Sigmoid colon (tissue), 4 donors: ENCODE results near the gene RPLP2.

Source experiments
- EP300 ChIP-seq, 4 donors: sonication (generic); formaldehyde crosslinking; IDR thresholded peaks; one replicate each; pipeline ENCODE4 v1.6.1; 2017; ENCODE audit warnings: antibody characterized with exemption in 4 of 4
- POLR2A ChIP-seq, 2 donors: fragments of 450-650 bp; IDR thresholded peaks; one replicate each; pipeline ENCODE4 v1.6.1; 2016; ENCODE audit warnings: antibody characterized with exemption in 2 of 2, mild to moderate bottlenecking in 2 of 2, moderate library complexity in 2 of 2
- POLR2AphosphoS5 ChIP-seq, 4 donors: sonication (generic); formaldehyde crosslinking; IDR thresholded peaks; one replicate each; pipeline ENCODE4 v1.6.1; 2017; ENCODE audit warnings: antibody characterized with exemption in 4 of 4
- TF ChIP-seq, protein P1 (sequence below), 4 experiments: fragments of 450-650 bp in 3 of 4; fragments of 200-600 bp in 1 of 4; IDR thresholded peaks; one replicate each; pipeline ENCODE4 v1.5.1; 2016 to 2019; ENCODE audit warnings: antibody characterized with exemption in 4 of 4, mild to moderate bottlenecking in 3 of 4, moderate library complexity in 2 of 4

DNA sequence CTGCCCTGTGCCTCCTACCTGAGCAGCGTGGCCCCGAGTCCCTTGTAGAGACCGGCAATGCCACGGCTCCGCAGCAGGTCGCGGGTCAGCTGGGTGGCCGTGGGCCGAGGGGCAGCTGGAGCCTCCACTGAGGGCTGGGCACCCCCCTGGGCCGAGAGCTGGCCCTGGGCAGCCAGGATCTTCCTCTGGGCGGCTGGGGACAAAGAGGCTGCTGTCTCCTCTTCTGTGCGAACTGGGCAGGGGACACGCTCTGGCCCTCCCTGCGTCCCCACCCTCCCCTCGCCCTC is 17.3 kb upstream of the RPLP2 start:
- TF ChIP-seq EP300 (IDR thresholded peaks at IDR 0.05) (no peak), POLR2A (IDR thresholded peaks at IDR 0.05) (no peak), POLR2AphosphoS5 (IDR thresholded peaks at IDR 0.05) (no peak)
- TF ChIP-seq, protein P1, sequence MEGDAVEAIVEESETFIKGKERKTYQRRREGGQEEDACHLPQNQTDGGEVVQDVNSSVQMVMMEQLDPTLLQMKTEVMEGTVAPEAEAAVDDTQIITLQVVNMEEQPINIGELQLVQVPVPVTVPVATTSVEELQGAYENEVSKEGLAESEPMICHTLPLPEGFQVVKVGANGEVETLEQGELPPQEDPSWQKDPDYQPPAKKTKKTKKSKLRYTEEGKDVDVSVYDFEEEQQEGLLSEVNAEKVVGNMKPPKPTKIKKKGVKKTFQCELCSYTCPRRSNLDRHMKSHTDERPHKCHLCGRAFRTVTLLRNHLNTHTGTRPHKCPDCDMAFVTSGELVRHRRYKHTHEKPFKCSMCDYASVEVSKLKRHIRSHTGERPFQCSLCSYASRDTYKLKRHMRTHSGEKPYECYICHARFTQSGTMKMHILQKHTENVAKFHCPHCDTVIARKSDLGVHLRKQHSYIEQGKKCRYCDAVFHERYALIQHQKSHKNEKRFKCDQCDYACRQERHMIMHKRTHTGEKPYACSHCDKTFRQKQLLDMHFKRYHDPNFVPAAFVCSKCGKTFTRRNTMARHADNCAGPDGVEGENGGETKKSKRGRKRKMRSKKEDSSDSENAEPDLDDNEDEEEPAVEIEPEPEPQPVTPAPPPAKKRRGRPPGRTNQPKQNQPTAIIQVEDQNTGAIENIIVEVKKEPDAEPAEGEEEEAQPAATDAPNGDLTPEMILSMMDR (IDR thresholded peaks at IDR 0.05), result no peak
